Measurements from ENCODE around the gene ARIH1. TPM values are rescaled to one million over a fixed set of nuclear protein-coding genes. Genes with fewer than 3 reads are reported as not detected.

Gene ARIH1
- total and polyA plus RNA-seq, 2 donors (not counting 3 experiments of a cell fraction or from before 2014, with no cell fraction given), result 25.1 to 144 TPM

DNA sequence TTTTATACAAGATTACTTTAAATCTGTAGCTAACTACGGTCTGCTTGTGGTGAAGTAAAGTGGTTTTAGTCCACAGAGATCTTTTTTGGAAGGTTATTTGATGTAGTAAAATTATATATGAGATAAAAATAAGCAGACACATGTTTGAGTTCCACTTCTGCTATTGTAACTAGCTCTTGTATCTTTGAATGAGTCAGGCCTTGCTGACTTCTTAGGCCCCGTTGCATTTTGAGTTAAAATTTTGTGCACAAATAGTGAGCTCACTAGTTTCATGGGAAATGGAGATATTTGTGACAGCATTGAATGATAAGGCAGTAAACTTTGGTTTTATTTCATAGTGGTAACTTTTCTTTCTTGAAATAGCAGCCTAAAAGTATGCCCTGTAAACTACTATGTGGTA lies 42.6 kb downstream of the ARIH1 start:
- dilution Hi-C loops (cut with MboI; ENCODE audit: extremely low pct_ligation_motif_present, low sequenced_read_pairs) (no loop called here), intact Hi-C loops (cut with micrococcal nuclease) (no loop called here)
- DNase-seq (ENCODE audit: low read depth, low spot score), result no peak
- no peak for FAIRE-seq
- Histone ChIP-seq H2AFZ (ENCODE audit: low read depth, low read length) (no peak overlapping the region), H3K27me3 (ENCODE audit: control insufficient read depth in 2 of 2, insufficient read depth in 2 of 2, low read length in 2 of 2) (no peaks in the 10 kb centered on the region), H3K4me3 (replicated peaks in 1 of 3; ENCODE audit: insufficient read depth in 1 of 3, low read depth in 1 of 3, low read length in 3 of 3) (no peak overlapping the region), H3K9me3 (replicated peaks; ENCODE audit: control insufficient read depth, insufficient read depth, low read length) (no peaks in the 10 kb centered on the region), H3K9ac (replicated peaks; ENCODE audit: extremely low read depth, insufficient read depth, low read length) (no peak overlapping the region), H3K9me1 (replicated peaks; ENCODE audit: control insufficient read depth, extremely low read depth, insufficient read depth, low read length) (peaks cover 2% of the 10 kb centered on the region), H3K4me2 (ENCODE audit: insufficient read depth, low read length) (no peak overlapping the region), H3K36me3 (ENCODE audit: control insufficient read depth in 2 of 2, extremely low read depth in 1 of 2, insufficient read depth in 2 of 2, low read length in 2 of 2) (peaks cover 0 to 4% of the 10 kb centered on the region in 2 experiments), H3K79me2 (ENCODE audit: control insufficient read depth, insufficient read depth, low read length) (peaks cover 66% of the 10 kb centered on the region), H3K4me1 (ENCODE audit: control insufficient read depth, extremely low read depth, insufficient read depth, low read length) (no peaks in the 10 kb centered on the region), H3K27ac (ENCODE audit: insufficient read depth, low read depth, low read length) (no peak overlapping the region), H4K20me1 (replicated peaks; ENCODE audit: control insufficient read depth, extremely low read depth, insufficient read depth, low read length) (peaks cover 9% of the 10 kb centered on the region)
- ChIA-PET POLR2A (no interaction called here), CTCF (interaction anchor here (1.1 to 1.9 kb wide), 3 partner anchors 11 to 83 kb away, joined by 4 to 5 read pairs (median 4); no protein-coding TSS in a partner anchor)
- BruUV-seq (replicated peaks), result no TSS peak
- no peak for TF ChIP-seq MYC (IDR thresholded peaks at IDR 0.05; ENCODE audit: low read depth, low read length)
- TF ChIP-seq POLR2AphosphoS5 (IDR thresholded peaks at IDR 0.05; ENCODE audit: insufficient read depth, low read depth, low read length), result no peak
- no peak for TF ChIP-seq POLR2A (IDR thresholded peaks at IDR 0.05; ENCODE audit: low read depth, low read length)
- no peak for TF ChIP-seq FOS (IDR thresholded peaks at IDR 0.05; ENCODE audit: borderline replicate concordance, insufficient read depth, low read length)
- no peak for TF ChIP-seq JUN (IDR thresholded peaks at IDR 0.05; ENCODE audit: borderline replicate concordance, insufficient read depth, insufficient read length, low read depth)
- no peak for TF ChIP-seq EZH2 (IDR thresholded peaks at IDR 0.05; ENCODE audit: borderline replicate concordance, low read depth, low read length, severe bottlenecking)
- TF ChIP-seq, protein P1, sequence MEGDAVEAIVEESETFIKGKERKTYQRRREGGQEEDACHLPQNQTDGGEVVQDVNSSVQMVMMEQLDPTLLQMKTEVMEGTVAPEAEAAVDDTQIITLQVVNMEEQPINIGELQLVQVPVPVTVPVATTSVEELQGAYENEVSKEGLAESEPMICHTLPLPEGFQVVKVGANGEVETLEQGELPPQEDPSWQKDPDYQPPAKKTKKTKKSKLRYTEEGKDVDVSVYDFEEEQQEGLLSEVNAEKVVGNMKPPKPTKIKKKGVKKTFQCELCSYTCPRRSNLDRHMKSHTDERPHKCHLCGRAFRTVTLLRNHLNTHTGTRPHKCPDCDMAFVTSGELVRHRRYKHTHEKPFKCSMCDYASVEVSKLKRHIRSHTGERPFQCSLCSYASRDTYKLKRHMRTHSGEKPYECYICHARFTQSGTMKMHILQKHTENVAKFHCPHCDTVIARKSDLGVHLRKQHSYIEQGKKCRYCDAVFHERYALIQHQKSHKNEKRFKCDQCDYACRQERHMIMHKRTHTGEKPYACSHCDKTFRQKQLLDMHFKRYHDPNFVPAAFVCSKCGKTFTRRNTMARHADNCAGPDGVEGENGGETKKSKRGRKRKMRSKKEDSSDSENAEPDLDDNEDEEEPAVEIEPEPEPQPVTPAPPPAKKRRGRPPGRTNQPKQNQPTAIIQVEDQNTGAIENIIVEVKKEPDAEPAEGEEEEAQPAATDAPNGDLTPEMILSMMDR (IDR thresholded peaks at IDR 0.05; ENCODE audit: extremely low read depth in 1 of 2, insufficient read depth in 1 of 2, low read depth in 1 of 2, low read length in 2 of 2), result no peak

All from endothelial cell of umbilical vein (primary cell).